ENCODE results near the gene SPDYE4.

Gene SPDYE4

GRCh38 chr17:8712698-8713097, 45.6 kb downstream of the SPDYE4 start:
- DNase-seq (ENCODE audit: low read depth, low spot score): no peak

GRCh38 chr17:8711291-8711690, 47.1 kb downstream of the SPDYE4 start:
- DNase-seq (ENCODE audit: low read depth, low spot score): no peak

- DNase-seq (ENCODE audit: low read depth, low spot score): no peak
Measured at GRCh38 chr17:8710813-8711212, 47.5 kb downstream of the SPDYE4 start.

GRCh38 chr17:8709006-8709405, 49.3 kb downstream of the SPDYE4 start:
- no peak for DNase-seq (ENCODE audit: low read depth, low spot score)

- DNase-seq (ENCODE audit: low read depth, low spot score): no peak
Measured at GRCh38 chr17:8708025-8708461, 50.3 kb downstream of the SPDYE4 start.

GRCh38 chr17:8707332-8708024, 50.9 kb downstream of the SPDYE4 start:
- no peak for DNase-seq (ENCODE audit: low read depth, low spot score)

- DNase-seq (ENCODE audit: low read depth, low spot score): no peak
Measured at GRCh38 chr17:8706431-8706830, 51.9 kb downstream of the SPDYE4 start.

- no peak for DNase-seq (ENCODE audit: low read depth, low spot score)
Measured at GRCh38 chr17:8705427-8705826, 52.9 kb downstream of the SPDYE4 start.

GRCh38 chr17:8703001-8703400, 55.3 kb downstream of the SPDYE4 start:
- no peak for DNase-seq (ENCODE audit: low read depth, low spot score)

GRCh38 chr17:8701754-8702153, 56.6 kb downstream of the SPDYE4 start:
- DNase-seq (ENCODE audit: low read depth, low spot score): no peak

- DNase-seq (ENCODE audit: low read depth, low spot score): no peak
Measured at GRCh38 chr17:8701221-8701620, 57.1 kb downstream of the SPDYE4 start.
